Osteocyte (in vitro differentiated cells): Measurements from ENCODE around the gene PRR11. TPM values are rescaled to one million over a fixed set of nuclear protein-coding genes. Genes with fewer than 3 reads are reported as not detected.
A peak's percentile ranks its signal among the peaks of the same experiment; 100 is the strongest.

Experiments
- DNase-seq: peaks from one replicate; pipeline ENCODE4 v3.0.0; 2021; ENCODE audit warnings: mixed read lengths; ENCODE audit not compliant: unreplicated experiment; ENCODE audit errors: extremely low spot score
- H3K27ac Mint-ChIP-seq: one replicate; pipeline ENCODE4 v1.8.0; 2021; ENCODE audit warnings: mild to moderate bottlenecking, mixed read lengths; ENCODE audit not compliant: unreplicated experiment
- H3K27me3 Mint-ChIP-seq: one replicate; pipeline ENCODE4 v1.8.0; 2021; ENCODE audit warnings: mixed read lengths; ENCODE audit not compliant: unreplicated experiment
- H3K36me3 Mint-ChIP-seq: one replicate; pipeline ENCODE4 v1.8.0; 2021; ENCODE audit warnings: mixed read lengths; ENCODE audit not compliant: unreplicated experiment
- H3K4me1 Mint-ChIP-seq: one replicate; pipeline ENCODE4 v1.8.0; 2021; ENCODE audit warnings: mixed read lengths; ENCODE audit not compliant: unreplicated experiment
- H3K4me3 Mint-ChIP-seq: one replicate; pipeline ENCODE4 v1.8.0; 2021; ENCODE audit warnings: mild to moderate bottlenecking, moderate library complexity, mixed read lengths; ENCODE audit not compliant: unreplicated experiment
- H3K9me3 Mint-ChIP-seq: one replicate; pipeline ENCODE4 v1.8.0; 2021; ENCODE audit warnings: mixed read lengths; ENCODE audit not compliant: unreplicated experiment
- CTCF ChIP-seq: fragments of 200-600 bp; sonication (generic); IDR thresholded peaks from 2 replicates; pipeline ENCODE4 v1.5.0; 2021; ENCODE audit warnings: antibody characterized with exemption, mild to moderate bottlenecking, moderate library complexity
- total RNA-seq: library from RNA; stranded (reverse); gene quantifications from 2 replicates; pipeline ENCODE4 v1.2.1, GENCODE V29; 2021

PRR11 gene
- total RNA-seq, 1 donor from 2014 or later, result 11.1 TPM

GRCh38 chr17:59141860-59142259, 13.7 kb upstream of the PRR11 start:
- peaks cover 8% of the 10 kb centered on the region for H3K4me1 Mint-ChIP-seq
- no peak for DNase-seq
- no peak overlapping the region for H3K27ac Mint-ChIP-seq
- no peak for TF ChIP-seq CTCF
- H3K9me3 Mint-ChIP-seq, result no peaks in the 10 kb centered on the region
- H3K27me3 Mint-ChIP-seq, result no peaks in the 10 kb centered on the region
- no peak overlapping the region for H3K4me3 Mint-ChIP-seq
- H3K36me3 Mint-ChIP-seq, result peaks cover 9% of the 10 kb centered on the region

GRCh38 chr17:59145571-59146096, 9.9 kb upstream of the PRR11 start:
- no peaks in the 10 kb centered on the region for H3K9me3 Mint-ChIP-seq
- H3K4me3 Mint-ChIP-seq, result no peak overlapping the region
- H3K27ac Mint-ChIP-seq, result no peak overlapping the region
- H3K4me1 Mint-ChIP-seq, result peaks cover 26% of the 10 kb centered on the region
- H3K27me3 Mint-ChIP-seq, result no peaks in the 10 kb centered on the region
- no peak for DNase-seq
- peaks cover 5% of the 10 kb centered on the region for H3K36me3 Mint-ChIP-seq
- no peak for TF ChIP-seq CTCF

GRCh38 chr17:59149051-59149450, 6.5 kb upstream of the PRR11 start:
- Mint-ChIP-seq H3K27ac (peak overlapping the region; percentile 74), H3K4me1 (peaks cover 52% of the 10 kb centered on the region), H3K36me3 (peaks cover 2% of the 10 kb centered on the region), H3K4me3 (no peak overlapping the region), H3K9me3 (no peaks in the 10 kb centered on the region), H3K27me3 (no peaks in the 10 kb centered on the region)
- no peak for TF ChIP-seq CTCF
- DNase-seq, result no peak

GRCh38 chr17:59149841-59150511, 5.6 kb upstream of the PRR11 start:
- Mint-ChIP-seq H3K4me3 (no peak overlapping the region), H3K4me1 (peaks cover 52% of the 10 kb centered on the region), H3K27me3 (no peaks in the 10 kb centered on the region), H3K36me3 (no peaks in the 10 kb centered on the region), H3K27ac (peak overlapping the region; percentile 77), H3K9me3 (no peaks in the 10 kb centered on the region)
- no peak for DNase-seq
- TF ChIP-seq CTCF, result no peak

GRCh38 chr17:59151006-59151405, 4.5 kb upstream of the PRR11 start:
- Mint-ChIP-seq H3K36me3 (no peaks in the 10 kb centered on the region), H3K9me3 (no peaks in the 10 kb centered on the region), H3K27ac (no peak overlapping the region), H3K4me1 (peaks cover 47% of the 10 kb centered on the region), H3K27me3 (no peaks in the 10 kb centered on the region), H3K4me3 (peak overlapping the region; percentile 44)
- DNase-seq, result no peak
- no peak for TF ChIP-seq CTCF
